ACC112 (cell line): ENCODE data around the gene ZDHHC7.
A peak's percentile ranks its signal among the peaks of the same experiment; 100 is the strongest.

Source experiments
- H2AFZ ChIP-seq: fragments of 200-600 bp; sonication (generic); one replicate; pipeline ENCODE4 v1.6.0; 2017; ENCODE audit warnings: antibody characterized with exemption, low read length; ENCODE audit not compliant: unreplicated experiment
- H3K27ac ChIP-seq: fragments of 200-600 bp; sonication (generic); 2 replicates; pipeline ENCODE4 v1.5.1; 2014; ENCODE audit warnings: low read depth, mild to moderate bottlenecking, antibody characterized with exemption, low read length, moderate library complexity
- H3K27me3 ChIP-seq: fragments of 200-600 bp; sonication (generic); 2 replicates; pipeline ENCODE4 v1.6.1; 2014; ENCODE audit warnings: mild to moderate bottlenecking, antibody characterized with exemption, low read length, moderate library complexity, mixed read lengths; ENCODE audit not compliant: insufficient read depth
- H3K36me3 ChIP-seq: fragments of 200-600 bp; sonication (generic); 2 replicates; pipeline ENCODE4 v1.6.1; 2016; ENCODE audit warnings: mild to moderate bottlenecking, antibody characterized with exemption, low read length, moderate library complexity, mixed read lengths; ENCODE audit not compliant: insufficient read depth
- H3K4me1 ChIP-seq: fragments of 200-600 bp; sonication (generic); one replicate; pipeline ENCODE4 v1.6.1; 2016; ENCODE audit warnings: low read length, mixed read lengths; ENCODE audit not compliant: insufficient read depth, unreplicated experiment, control insufficient read depth
- H3K4me3 ChIP-seq: fragments of 200-600 bp; sonication (generic); 2 replicates; pipeline ENCODE4 v1.5.1; 2014; ENCODE audit warnings: mild to moderate bottlenecking, low read depth, low read length
- H3K79me2 ChIP-seq: fragments of 200-600 bp; sonication (generic); one replicate; pipeline ENCODE4 v1.6.0; 2016; ENCODE audit warnings: low read length; ENCODE audit not compliant: control insufficient read depth, unreplicated experiment, insufficient read depth

The ZDHHC7 gene

DNA sequence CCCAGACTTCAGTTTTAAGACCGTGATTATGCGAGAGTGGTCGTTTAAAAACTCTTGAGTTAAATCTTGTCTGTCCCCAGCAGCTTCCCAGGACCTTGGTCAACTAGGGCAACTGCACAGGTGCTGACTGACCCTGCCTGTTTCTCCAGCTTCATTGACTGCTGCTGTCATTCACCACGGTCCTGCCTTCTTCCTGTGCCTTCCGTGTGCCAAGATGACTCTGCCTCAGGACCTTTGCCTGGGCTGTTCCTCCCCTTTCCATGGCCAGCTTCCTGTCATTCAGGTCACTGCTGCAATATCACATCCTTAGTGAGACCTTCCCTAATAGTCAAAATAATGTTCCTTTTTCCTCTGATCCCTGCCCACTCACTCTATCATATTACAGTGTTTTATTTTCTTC, 20.1 kb upstream of the ZDHHC7 start:
- Histone ChIP-seq H2AFZ (no peak overlapping the region), H3K79me2 (no peaks in the 10 kb centered on the region)

DNA sequence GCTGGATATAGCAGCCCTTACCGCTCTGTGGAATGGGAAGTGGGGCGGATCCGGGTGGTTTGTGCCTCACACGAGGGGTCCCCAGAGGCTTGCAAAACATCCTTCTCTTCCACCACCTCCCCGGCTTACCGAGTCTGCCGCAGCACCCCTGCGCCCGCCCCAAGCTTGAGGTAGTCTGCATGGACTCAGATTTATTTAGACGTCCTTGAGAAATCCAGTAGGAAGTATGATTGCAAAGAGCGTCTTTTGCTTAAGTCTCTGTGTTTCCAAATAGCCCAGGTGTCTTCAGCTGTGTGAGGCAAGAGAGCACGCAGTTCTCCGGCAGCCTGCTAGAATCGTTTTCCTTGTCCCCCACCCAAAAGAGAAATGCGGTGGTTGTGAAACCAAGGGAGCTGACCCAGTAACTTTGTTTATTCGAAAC, 18.7 kb upstream of the ZDHHC7 start:
- Histone ChIP-seq H3K4me1 (peaks cover 31% of the 10 kb centered on the region), H3K4me3 (no peak overlapping the region), H3K27ac (no peak overlapping the region), H3K79me2 (no peaks in the 10 kb centered on the region), H3K27me3 (no peaks in the 10 kb centered on the region), H2AFZ (no peak overlapping the region), H3K36me3 (no peaks in the 10 kb centered on the region)

More for the DNA sequence above, 20.1 kb upstream of the ZDHHC7 start:
- no peaks in the 10 kb centered on the region for H3K27me3 ChIP-seq
- H3K36me3 ChIP-seq: no peaks in the 10 kb centered on the region
- no peak overlapping the region for H3K27ac ChIP-seq
- peaks cover 22% of the 10 kb centered on the region for H3K4me1 ChIP-seq
- H3K4me3 ChIP-seq: no peak overlapping the region

DNA sequence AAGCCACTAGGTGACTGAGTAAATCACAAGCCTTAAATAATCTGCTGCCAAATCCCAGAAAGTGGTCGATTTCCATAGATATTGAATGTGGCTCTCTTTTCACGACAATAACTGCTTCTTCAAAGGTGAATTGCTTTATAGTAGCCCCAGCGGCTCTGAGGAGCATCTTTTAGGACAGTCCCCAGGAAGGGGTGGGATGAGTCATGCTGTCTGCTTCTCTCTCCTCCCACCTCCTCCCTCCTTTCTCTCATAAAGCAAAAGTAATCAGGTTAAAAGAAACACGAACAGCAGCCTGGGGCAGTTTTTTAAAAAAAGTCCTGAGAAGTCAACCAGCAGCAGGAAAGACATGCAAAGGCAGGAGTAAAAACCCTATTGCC, 18.1 kb upstream of the ZDHHC7 start:
- H3K79me2 ChIP-seq: no peaks in the 10 kb centered on the region
- peaks cover 31% of the 10 kb centered on the region for H3K4me1 ChIP-seq
- no peaks in the 10 kb centered on the region for H3K27me3 ChIP-seq
- H3K36me3 ChIP-seq: no peaks in the 10 kb centered on the region
- H3K27ac ChIP-seq: peak overlapping the region; percentile 67
- H2AFZ ChIP-seq: no peak overlapping the region
- H3K4me3 ChIP-seq: peak overlapping the region; percentile 83

DNA sequence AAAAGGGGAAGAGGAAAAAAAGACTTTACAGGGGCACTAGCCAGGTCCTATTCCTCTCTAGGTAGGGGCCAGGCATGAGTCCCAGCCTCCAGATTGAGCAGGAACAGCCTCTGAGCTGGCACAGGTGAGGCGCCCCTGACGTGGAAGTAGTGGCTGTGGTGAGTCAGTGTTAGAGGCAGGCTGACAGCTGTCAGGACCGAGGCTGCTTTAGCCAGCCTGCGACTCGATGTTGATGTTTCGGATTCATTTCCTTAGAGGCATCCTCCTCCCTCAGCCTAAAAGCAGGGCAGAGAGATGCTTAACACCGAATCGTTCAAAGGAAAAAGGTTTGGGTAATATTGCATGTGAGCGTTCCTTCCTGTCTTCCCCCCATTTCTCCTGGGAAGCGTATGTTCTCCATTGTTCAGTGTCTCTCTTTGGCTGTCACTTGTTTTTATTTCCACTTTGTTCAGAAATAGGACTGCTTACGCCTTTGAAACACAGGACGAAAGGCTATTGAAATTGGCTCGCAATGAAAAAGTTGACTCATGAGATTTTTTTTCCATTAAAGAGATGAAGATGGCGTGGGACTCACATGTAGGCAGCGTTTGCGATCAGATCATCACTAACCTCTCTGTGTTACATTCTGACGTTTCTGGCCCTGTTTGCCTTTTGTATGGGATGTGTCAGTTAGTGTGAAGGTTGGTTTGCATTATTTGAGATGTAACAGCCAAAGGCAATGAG, 17.5 kb upstream of the ZDHHC7 start:
- Histone ChIP-seq H2AFZ (peak overlapping the region; percentile 8), H3K36me3 (no peaks in the 10 kb centered on the region), H3K4me3 (peak overlapping the region; percentile 83), H3K27me3 (no peaks in the 10 kb centered on the region), H3K79me2 (no peaks in the 10 kb centered on the region), H3K27ac (peak overlapping the region; percentile 67), H3K4me1 (peaks cover 31% of the 10 kb centered on the region)

DNA sequence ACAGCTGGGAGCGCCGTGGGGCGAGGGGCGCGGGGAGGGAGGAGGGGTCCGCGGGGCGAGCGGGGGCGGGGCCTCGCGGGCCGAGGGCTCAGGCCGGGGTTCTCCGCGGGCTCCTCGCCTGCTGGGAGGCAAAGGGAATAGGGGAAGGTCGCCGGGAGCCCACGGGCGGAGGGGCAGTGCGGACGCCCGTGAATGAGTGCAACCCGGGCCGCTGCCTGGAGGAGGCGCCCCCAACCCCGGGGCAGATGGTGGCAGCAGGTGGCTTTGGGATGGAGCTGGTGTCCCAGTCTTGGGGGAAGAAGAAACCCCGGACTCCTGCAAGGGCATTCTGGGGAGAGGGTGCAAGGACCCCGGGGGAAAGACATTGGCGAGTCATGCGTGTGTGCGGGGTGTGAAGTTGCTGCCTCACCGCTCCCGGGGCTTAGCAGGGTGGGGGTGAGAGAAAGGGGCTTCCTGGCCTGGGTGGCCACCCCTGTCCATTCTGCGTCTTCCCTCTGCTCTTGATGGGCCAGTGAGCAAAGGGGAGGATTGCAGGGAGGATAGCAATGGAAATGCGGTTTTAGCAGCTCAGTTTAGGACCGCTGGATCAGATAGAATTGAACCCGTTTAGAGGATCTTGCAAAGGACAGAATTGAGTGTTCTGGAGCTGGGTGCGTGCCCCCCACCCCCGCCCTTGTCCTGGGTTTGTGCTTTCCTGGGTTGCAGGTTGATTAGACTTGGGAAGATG, 16.8 kb upstream of the ZDHHC7 start:
- H3K27me3 ChIP-seq: no peaks in the 10 kb centered on the region
- no peaks in the 10 kb centered on the region for H3K36me3 ChIP-seq
- peak overlapping the region; percentile 83 for H3K4me3 ChIP-seq
- H3K27ac ChIP-seq: peak overlapping the region; percentile 67; the same call in 1 of the 2 replicates
- H2AFZ ChIP-seq: peak overlapping the region; percentile 92
- peaks cover 31% of the 10 kb centered on the region for H3K4me1 ChIP-seq
- H3K79me2 ChIP-seq: no peaks in the 10 kb centered on the region

DNA sequence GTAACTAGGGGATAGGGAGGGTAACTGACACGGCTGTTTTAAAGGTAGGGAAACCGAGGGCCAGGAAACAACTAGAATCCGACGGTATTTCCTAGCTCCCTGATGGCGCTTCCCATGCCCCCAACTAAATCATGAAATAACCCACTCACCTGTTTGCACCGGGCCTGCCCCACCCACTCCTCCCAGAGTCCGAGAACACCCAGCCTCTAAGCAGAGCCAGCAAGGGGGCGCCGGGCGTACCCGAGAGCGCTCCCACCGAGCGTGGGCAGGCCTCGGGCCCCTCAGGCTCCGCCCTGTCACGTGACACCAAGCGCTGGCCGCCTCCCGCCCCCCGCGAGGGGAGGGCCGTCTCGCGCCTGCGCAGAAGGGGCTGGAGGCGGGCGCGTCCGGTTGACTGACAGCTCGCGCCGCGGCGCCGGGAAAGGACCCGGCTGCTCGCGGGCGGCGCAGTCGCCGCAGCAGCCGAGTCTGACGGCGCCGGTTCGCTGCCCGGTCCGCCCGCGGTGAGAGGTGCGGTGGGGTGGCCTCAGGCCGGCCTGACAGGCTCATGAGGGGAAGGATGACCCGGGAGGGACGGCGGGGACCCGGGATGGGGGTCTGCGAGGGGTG, 16.1 kb upstream of the ZDHHC7 start, which contains the start of gene KIAA0513:
Gene KIAA0513 (plus strand): TSS at position 447 of the 609 bp plus-strand sequence. CDS start 39,277 bp downstream, outside the sequence.
- Histone ChIP-seq H2AFZ (peak within 1 kb of the TSS; percentile 92), H3K79me2 (no peaks in the 10 kb centered on the region), H3K4me1 (peaks cover 31% of the 10 kb centered on the region), H3K4me3 (peak within 1 kb of the TSS; percentile 83), H3K27ac (peak within 1 kb of the TSS; percentile 67; the same call in 1 of the 2 replicates), H3K27me3 (no peaks in the 10 kb centered on the region), H3K36me3 (no peaks in the 10 kb centered on the region)

DNA sequence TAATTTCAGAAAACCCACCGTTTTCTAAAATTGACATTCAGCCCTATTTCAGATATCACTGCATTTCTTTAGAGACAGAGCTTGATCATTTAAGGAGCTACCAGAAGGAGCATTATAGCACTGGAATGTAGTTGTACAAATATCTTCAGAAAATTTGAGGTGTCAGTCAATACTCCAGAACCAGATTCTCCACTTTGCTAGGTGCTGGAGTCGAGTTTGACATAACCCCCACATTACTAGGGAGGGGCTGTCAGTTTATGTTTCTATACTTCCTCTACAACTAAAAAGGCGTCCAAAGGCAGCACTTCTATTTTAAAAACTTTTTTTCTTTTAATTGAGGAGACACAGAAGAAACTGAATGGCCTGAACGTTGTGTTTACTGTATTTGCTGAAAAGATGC, 15.4 kb upstream of the ZDHHC7 start:
- Histone ChIP-seq H3K4me3 (peak overlapping the region; percentile 83), H3K27me3 (no peaks in the 10 kb centered on the region), H3K79me2 (no peaks in the 10 kb centered on the region), H3K36me3 (no peaks in the 10 kb centered on the region), H3K4me1 (peaks cover 31% of the 10 kb centered on the region), H3K27ac (no peak overlapping the region), H2AFZ (peak overlapping the region; percentile 28)

DNA sequence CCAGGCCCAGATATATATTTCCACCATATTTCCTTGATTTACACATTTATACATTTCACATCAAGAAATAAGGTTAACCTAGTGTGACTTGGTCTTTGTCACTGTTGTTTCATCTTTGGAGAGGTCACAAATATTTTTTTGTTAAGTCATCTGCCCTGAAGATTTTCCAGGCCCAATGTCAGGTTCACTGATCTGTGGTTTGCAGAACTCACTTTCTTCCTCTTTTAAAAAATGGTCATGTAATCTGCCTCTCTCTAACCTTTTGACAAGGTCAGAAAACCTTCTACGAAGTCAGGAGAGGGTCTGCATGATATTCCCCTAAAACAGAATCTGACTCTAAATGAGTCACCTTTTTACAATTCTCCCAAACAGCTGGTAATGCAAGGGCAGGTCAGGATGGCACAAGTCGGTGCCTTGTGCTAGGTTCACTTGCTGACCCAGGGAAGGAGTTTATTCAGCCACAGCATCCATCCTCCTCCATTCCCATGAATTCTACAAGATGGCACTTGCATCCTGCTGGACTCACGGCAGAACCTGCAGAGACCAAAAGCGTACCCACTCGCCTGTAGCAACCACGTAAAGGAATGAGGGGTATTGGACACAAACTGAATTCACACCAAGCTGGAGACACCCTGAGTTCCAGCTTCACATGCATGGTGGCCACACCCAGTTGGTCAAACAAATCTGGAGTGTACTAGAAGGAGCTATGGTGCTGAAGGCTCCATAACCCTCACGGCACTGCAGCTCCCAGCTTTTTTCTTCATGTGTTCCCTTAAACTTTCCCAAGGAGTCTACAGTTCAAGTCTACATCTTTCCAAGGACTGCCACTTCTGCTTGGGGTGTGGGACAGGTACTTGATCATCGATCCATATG, 14.7 kb upstream of the ZDHHC7 start:
- no peaks in the 10 kb centered on the region for H3K27me3 ChIP-seq
- no peak overlapping the region for H2AFZ ChIP-seq
- peak overlapping the region; percentile 83 for H3K4me3 ChIP-seq
- no peaks in the 10 kb centered on the region for H3K79me2 ChIP-seq
- no peaks in the 10 kb centered on the region for H3K36me3 ChIP-seq
- H3K27ac ChIP-seq: no peak overlapping the region
- H3K4me1 ChIP-seq: peaks cover 31% of the 10 kb centered on the region

DNA sequence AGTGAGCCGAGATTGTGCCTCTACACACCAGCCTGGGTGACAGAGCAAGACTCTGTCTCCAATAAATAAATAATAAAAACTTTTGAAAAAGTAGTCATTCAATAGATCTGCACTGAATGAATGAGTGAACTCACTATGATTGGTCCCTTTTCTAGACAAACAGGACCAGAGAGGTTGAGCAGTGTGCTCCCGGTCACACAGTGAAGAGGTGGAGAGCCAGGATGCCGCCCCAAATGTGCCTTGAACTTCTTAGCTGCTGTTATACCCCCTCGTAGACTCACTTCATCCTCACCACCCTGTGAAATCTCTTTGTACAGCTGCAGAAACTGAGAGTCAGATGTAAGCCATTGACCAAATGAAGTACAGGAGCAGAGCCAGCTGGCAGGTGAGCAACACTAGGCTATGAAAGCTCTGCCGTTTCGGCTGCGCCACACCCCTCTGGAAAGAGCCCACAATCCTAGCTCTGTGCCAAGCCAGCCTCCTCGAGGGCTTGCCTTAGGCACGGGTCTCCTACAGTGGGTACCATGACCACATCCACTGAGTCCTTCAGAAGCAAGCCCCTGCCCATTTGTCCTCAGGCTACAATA, 8.4 kb upstream of the ZDHHC7 start:
- no peak overlapping the region for H3K27ac ChIP-seq

More for the DNA sequence above, 8.4 kb upstream of the ZDHHC7 start:
- Histone ChIP-seq H3K79me2 (no peaks in the 10 kb centered on the region), H3K36me3 (no peaks in the 10 kb centered on the region), H3K27me3 (no peaks in the 10 kb centered on the region), H3K4me3 (no peak overlapping the region), H2AFZ (no peak overlapping the region), H3K4me1 (peaks cover 5% of the 10 kb centered on the region)
